ENCODE results near the gene KMT5B.

GRCh38 chr11:68138237-68138636, 74.9 kb downstream of the KMT5B start:
- TF ChIP-seq, protein P1, sequence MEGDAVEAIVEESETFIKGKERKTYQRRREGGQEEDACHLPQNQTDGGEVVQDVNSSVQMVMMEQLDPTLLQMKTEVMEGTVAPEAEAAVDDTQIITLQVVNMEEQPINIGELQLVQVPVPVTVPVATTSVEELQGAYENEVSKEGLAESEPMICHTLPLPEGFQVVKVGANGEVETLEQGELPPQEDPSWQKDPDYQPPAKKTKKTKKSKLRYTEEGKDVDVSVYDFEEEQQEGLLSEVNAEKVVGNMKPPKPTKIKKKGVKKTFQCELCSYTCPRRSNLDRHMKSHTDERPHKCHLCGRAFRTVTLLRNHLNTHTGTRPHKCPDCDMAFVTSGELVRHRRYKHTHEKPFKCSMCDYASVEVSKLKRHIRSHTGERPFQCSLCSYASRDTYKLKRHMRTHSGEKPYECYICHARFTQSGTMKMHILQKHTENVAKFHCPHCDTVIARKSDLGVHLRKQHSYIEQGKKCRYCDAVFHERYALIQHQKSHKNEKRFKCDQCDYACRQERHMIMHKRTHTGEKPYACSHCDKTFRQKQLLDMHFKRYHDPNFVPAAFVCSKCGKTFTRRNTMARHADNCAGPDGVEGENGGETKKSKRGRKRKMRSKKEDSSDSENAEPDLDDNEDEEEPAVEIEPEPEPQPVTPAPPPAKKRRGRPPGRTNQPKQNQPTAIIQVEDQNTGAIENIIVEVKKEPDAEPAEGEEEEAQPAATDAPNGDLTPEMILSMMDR (IDR thresholded peaks at IDR 0.05): no peak
- no peak for TF ChIP-seq POLR2A (IDR thresholded peaks at IDR 0.05)
- TF ChIP-seq EP300 (IDR thresholded peaks at IDR 0.05): no peak

All from gastroesophageal sphincter (tissue), 3 donors.